ENCODE results near the gene TRIM47. TPM values are rescaled to one million over a fixed set of nuclear protein-coding genes. Genes with fewer than 3 reads are reported as not detected.

Gene TRIM47
- polyA plus RNA-seq, 1 donor, result 4.7 TPM

DNA sequence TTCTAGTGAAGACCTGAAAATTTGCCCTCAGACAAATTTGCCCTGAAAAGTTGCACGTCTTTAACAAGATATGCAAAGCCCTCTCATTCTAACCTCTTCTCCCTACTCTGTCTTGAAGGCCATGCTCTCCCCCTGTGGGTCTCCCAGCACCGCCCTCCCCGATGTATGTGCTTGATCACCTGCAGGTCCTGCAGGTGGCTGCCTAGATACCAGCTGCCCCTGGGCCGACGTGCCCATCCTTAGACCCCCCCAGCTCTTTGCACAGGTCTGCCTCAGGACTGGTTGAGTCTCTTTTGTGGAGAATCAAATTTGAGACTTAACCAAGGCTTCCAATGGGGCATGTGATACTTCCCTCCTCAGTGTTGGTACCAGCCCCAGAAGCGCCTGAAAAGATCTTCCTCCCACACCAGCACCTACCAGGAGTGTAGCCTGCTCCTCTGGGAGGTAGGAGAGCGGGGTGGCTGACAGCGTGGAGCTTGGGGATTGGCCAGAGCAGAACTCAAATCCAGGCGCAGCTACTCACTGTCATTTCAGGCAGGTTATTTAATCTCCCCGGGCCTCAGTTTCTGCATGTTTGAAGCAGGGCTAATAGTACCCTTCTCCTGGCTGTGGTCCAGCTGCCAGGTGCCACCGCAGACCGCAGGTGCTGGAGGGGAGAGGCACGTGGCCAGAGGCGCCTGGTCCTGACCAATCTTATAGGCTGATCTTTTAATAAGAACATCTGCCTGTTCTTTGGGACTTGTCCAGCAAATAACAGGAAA lies 30.9 kb upstream of the TRIM47 start:
- DNase-seq, result no peak

GRCh38 chr17:75908201-75908600 lies 29.8 kb upstream of the TRIM47 start:
- no peak for DNase-seq

- DNase-seq, result no peak
Observed at GRCh38 chr17:75906143-75906884, 27.9 kb upstream of the TRIM47 start.

DNA sequence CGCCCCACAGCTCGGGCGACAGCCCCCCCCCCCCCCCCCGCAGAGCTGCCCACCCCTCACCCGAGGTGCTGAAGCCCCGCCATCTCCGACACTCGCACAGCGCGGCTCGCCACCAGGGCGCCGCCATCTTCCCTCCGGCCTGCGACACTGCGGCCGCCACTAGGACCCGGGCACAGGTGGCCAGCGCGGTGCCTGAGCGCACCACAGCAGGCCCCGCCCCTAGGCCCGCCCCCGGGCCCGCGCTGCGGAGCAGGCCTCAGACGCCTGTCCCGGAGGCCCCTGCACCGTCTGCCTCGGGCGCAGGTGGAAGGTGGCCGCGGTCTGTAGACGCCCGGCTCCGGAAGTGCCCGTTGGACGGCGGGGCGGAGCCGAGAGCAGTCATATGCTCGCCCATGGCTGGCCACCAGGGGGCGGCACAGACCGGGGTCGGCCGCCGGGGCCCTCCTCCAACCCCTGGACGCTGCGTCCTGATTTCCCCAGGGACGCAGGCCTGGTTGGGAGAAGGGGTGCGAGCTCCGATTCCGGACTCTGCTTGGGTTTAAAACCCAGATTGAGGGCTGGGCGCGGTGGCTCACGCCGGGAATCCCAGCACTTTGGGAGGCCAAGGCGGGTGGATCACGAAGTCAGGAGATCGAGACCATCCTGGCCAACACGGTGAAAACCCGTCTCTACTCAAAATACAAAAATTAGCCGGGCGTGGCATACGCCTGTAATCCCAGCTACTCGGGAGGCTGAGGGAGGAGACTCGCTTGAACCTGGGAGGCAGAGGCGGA lies 26.6 kb upstream of the TRIM47 start, which contains the start of gene MRPL38:
MRPL38 (minus strand) TSS at position 136 of the 773 bp plus-strand sequence; CDS start at position 127, 9 bp downstream.
- peak; percentile 93 for DNase-seq

- DNase-seq, result no peak
Observed at GRCh38 chr17:75902406-75902805, 24.0 kb upstream of the TRIM47 start.

DNA sequence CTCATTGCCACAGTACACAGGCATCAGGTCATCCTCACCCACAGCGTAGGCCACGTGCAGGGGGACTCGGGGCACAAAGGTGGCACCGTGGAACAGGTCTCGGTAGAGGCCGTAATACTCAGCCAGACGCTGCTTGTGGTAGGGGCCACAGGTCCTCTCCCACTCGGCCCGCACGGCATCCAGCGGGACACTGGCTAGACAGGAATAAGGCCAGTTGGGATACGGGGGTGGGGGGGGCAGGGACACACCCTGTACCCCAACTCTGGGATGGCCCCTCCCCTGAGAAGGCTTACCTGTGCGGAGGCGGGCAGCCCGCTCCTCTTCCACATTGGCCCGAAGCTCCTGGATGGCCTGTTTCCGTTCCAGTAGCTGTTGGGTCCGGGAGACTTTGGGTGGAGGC lies 23.3 kb upstream of the TRIM47 start:
- DNase-seq, result no peak

GRCh38 chr17:75900691-75901533 lies 22.5 kb upstream of the TRIM47 start:
- no peak for DNase-seq

DNA sequence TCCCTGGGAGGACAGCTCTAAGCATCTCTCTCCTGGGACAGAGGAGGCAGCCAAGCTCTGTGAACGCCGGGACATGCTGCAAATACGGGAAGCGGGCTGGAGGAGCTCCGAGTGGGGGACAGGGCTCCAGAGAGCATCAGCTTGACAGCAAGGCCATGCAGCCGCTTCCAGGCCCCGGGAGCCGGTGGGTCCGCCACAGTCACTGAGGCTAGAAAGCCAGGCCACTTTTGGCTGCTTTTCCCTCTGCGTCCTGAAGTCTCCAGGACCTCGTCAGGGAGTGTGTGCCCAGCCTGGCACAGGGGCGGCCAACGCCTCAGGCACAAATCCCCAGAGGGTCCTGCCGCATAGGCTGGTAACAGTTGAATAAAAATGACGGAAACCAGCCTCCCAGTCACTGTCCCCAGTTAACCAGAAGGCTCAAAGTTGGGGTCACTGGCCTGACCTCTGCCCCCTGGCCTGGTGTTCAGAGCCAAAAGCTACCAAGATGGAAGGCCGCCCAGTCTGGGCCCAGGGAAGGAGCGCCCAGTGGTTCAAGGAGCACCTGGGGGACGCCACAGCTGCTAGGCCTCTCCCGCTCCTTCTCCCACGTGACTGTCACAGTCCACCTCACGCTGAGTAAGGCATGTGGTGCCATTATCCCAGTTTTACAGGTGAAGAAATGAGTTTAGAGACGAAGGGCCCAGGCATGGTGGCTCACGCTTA lies 21.5 kb upstream of the TRIM47 start:
- no peak for DNase-seq

- DNase-seq, result no peak
Observed at GRCh38 chr17:75899353-75899752, 21.0 kb upstream of the TRIM47 start.

DNA sequence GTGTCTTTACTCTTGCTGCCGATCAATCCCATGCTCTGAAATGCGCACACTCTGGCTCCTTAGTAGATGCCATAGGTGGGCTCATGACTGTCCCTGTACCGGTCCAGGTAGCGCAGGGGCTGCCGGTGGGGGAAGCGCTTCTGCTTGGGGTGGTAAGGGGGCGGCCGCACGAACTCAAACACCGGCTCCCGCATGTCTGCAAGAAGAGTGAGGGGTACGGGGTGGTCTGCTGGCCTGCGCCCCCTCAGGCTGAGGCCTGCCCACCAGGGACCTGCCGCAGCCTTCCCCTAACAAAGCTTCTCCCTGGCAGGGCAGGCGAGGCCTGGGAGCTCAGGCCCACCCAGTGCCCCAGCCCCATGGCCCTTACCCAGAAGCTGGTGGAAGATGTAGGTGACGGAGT lies 20.4 kb upstream of the TRIM47 start:
- no peak for DNase-seq

GRCh38 chr17:75898065-75898464 lies 19.7 kb upstream of the TRIM47 start:
- DNase-seq, result no peak

DNA sequence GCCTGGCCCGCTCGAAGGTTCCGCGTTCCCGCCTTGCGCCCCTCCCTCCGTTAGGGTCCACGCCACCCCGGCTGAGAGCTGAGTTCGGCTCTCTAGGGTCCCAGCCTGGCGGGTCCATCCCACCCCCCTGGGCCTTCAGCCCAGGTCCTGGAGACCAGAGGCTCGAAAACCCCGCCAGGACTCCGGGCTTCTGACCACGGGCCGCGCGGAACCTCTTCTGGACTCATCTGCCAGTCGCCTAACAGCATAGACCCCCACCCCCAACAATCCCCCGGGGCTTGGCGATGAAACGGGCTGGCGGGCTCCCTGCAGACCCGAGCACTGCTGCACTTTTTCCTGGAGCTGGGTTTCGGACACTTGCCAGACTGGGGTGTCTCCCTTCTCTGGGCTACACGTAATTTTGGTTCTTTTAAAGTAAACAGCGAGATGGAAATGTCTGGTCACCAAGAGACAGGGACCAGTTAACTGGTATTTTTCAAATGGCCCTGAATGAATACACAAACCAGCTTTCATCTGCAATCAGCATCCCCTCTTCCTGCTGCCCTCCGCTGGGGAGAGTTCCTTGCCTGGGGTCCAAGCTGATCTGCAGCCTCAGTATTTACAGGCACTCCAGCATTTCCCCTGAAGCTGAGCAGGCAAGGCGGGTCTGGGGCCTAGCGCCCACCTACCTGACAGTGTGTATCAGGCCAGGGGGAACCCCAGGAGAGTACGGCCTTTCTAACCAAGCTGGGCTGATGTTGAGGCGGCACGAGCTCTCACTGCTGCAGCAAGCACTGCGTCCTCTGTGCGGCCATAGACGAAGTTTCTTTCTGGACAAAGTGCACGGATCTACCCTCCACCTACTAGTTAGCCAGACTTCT lies 19.0 kb upstream of the TRIM47 start:
- no peak for DNase-seq

DNA sequence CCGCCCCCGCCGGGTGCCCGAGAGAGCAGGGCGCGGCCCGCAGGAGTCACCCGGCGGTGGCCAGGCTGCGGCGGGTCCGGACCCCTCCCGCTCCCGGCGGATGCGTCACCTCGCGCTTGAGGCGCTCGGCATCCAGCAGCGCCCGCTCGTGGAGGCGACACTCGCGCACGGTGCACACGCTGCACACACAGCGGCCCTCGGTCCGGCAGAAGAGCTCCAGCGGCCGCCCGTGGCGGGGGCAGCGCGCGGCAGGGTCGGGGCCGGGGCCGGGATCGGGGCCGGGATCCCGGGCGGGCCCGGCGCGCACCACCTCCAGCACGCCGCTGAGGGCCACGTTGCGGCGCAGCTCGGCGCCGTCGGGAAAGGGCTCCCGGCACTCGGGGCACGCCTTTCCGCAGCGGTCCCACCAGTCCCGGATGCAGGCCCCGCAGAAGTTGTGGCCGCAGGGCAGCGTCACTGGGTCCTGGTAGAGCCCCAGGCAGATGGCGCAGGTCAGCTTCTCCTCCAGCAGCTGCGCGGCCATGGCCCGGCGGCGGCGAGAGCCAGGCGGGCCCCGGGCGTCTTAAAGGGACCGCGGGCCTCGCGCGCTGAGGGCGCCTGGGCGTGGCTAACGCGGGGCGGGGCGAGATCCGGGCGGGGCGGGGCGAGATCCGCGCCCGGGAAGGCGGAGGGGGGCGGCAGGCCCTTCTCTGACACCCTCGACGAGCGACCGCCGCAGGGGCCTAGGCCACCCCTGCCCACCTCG lies 18.2 kb upstream of the TRIM47 start, which contains the start of gene TRIM65:
TRIM65 (minus strand) TSS at position 537 of the 745 bp plus-strand sequence; CDS start at position 523, 14 bp downstream.
- DNase-seq, result no peak

DNA sequence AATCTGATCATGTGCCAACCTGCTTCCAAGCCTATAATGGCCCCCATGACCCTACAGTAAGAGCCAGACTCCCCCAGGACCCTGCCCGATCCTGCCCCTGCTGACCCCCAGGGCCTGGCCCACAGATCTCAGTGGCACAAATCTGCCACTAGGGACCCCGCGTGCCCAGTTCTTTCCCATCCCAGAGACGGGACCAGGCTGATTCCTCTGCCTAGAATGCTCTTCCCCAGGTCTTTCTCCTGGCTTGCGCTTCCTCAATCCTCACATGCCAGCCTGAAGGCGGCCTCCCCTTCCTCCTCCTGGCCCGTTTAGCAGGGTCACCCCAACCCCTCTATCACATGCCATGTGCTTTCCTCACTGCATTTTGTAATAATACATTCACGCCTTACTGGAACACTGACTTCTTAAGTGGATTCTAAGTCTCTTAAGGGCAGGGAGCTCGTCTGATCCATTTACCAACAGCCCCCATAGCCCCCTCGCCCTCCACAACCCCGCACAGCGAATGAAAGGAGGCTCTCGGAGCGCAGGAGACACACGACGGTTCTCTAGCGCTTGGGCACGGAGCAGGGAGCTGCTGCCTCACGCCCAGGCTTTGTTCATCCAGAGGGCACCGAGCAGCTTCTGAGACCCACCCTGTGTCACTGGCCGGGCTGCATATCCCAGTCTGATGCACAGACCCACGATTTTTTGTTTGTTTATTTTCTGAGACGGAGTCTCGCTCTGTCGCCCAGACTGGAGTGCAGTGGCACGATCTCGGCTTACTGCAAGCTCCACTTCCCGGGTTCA lies 17.2 kb upstream of the TRIM47 start:
- DNase-seq, result no peak

GRCh38 chr17:75894049-75894733 lies 15.8 kb upstream of the TRIM47 start:
- no peak for DNase-seq

DNA sequence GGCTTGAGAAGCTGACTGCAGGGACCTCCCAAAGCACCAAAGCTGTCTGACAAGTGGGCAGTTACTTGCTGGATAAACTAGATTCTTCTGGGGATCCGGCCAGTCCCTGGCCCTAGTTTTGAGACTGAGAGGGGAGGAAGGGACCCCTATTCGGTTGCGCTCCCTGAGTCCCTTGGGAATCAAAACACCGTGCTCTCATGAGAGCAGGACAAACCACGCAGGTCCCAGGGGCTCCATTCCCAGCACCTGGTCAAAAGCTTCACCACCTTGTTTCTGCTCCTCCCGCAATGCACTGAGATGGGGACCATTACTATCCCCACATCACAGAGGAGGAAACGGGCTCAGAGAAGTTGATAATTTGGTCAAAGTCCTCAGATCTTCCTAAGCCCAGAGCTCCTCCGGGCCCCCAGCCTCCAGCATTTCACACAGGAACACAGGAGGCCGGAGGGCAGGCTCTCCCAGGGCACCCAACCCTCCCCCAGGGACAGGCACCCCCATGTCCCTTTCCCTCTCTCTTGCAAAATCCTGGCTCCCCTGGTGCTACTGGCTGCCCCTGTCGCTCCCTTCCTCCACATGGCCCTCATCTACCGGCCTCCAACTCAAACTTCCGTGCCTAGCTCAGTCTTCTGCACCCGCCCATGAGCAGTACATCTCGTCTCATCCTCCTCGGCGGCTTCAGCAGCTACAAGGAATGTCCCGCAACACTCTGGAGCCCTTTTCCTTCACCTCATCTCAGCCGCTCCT lies 15.1 kb upstream of the TRIM47 start:
- no peak for DNase-seq

Measured in left kidney (tissue), 2 donors.